Measurements from ENCODE around the gene SRGAP1.
"Not testable (repeated sequence)": the region's sequence is repeated elsewhere in the genome, so short reads cannot be mapped to it uniquely, and the experiment has no call there.

The SRGAP1 gene

DNA sequence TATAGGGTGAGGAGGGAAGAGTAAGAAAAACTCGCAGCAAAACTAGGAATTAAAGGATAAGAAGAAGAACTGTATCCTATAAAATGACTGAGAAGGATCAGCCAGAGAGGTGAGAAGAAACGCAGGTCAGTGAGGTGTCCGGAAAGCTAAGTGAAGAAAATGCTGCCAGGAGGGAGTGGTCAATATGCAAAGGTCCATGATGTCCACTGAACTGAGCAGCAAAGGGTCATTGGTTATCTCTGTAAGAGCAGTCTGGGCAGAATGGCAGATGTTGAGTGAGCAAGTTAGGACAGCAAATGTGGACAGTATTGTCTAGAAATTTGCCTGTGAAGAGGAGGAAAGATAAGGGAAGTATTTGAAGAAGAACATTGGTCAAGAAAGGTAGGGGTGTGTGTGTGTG, 155.4 kb downstream of the SRGAP1 start:
- no peak for DNase-seq

DNA sequence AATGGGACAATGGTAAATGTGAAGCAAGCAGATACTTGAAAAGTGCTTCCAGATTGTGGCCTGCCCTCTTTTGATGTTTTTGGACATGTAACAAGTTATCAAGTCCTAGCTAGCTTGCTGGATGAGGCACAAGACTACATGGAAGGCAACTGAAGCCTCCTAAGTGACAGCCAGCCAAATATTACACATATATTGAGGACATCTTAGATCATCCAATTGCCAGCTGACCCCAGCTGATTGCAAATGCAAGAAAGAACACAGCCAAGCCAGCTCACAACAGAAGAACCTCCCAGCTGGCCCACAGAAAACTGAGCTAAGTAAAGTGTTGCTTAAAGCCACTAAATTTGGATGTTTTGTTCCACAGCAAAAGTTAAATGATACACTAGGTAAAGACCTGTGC, 156.9 kb downstream of the SRGAP1 start:
- no peak for DNase-seq

DNA sequence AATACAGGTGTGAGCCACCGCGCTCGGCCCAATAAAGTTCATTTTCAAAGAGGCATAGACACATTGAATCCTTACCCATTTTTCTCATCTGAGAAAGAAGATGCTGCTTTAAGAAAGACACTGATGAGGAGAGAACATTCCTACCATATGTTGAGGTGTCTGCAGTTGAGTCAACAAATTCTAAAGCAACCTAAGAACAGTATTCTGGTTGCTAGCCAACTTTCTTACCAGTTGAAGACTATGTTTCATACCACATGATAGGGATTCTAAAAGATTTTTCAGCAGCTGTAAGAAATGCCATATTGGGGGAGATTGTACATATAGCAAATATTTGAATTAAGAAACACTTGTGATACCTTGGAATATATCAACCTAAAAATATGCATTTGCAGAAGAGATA, 160.1 kb downstream of the SRGAP1 start:
- peak in 2 of 58 donors; percentile 18 to 19 for DNase-seq

DNA sequence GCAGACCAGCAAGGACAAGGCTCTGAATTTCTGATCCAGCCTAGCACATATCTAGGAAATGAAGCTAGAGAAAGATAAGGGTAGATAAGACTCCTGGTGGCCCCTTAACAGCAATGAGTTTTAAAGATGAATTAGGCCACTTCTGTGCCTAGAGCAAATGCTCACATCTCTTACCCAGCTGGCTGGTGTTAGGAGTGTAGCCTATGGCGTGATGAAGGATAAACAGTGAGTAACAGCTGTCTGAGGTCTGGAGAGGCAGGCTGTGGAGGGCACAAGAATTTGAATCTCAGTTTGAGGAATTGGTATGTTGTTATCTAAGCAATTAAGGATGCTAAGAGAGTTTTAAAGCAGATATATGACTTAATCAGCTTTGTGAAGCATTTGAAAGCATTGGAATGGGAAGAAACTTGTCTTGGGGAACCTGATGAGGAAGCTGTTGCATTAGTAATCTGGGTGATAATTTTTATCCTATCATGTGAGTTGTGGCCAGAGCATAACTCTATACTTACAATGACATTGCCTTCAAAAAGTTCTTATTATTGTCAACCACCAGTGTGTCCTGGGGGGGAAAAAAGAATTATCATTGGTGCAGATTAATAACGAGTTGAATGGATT, 161.8 kb downstream of the SRGAP1 start:
- DNase-seq: no peak

DNA sequence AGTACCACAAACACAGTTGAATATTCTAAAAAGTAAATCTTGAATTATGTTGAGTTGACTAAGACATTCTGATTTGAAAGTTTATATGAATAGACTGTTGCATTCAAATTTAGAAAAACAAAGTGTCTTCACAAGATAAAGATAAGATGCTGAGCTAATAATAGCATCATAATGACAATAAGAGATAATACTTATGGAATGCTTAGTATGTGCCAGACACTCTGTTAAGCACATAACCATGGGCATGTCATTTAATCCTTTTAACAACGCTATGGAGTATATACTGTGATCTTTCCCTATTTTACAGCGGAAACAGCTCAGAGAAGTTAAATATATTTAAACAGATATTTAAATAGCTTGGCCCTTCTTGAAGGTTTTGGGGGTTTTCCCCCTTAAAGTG, 163.4 kb downstream of the SRGAP1 start:
- DNase-seq: no peak

DNA sequence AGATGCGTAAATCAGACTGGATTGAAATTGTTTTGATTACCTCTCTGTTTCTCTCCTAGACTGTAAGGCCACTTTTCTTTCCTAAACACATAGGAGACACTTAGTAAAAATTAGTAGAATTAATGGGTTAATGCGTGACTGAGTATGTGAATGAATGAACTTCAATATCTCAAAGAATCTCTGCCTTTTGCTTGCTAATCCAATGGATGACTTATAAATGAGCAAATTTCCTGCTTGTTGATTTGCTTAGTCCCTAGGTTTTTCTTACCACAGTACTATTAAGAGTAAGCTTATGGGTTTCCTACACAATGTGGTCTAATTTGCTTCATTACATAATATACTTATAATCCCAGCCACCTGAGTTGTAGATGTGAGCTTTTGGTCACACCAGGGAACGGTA, 164.1 kb downstream of the SRGAP1 start:
- DNase-seq: no peak

DNA sequence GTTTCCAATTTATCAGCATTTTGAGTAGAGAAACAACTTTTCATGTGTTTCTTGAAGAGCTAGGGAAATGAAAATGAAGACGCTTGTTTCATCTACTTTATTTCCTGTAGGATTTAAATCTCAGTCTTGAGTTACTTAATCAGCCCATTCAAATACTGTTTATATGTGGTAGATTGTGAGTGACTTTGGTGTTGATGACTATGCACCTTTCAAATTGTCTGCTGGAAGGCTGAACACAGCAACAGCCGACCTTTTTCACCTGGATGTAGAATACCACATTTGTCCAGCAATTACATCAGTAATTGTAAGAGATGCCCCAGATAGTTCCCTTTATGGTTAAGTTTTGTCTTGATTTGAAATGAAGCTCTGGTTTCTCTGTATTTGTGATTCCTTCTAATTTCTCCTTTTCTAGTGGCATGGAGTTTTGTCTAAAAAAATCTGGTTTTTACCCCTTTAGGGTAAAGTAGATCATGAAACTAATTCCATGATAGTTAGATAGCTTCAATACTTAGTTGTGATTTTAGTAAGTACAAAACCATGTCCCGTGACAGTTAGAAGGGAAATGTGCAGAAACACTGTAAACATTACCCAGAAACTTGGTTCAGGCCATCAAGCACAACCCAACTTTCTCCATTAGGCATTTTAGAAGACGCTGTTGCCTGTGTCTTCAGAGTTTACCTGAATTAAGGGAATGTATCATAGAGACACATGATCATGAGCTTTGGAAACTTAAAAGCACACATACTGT, 165.0 kb downstream of the SRGAP1 start:
- DNase-seq: no peak

DNA sequence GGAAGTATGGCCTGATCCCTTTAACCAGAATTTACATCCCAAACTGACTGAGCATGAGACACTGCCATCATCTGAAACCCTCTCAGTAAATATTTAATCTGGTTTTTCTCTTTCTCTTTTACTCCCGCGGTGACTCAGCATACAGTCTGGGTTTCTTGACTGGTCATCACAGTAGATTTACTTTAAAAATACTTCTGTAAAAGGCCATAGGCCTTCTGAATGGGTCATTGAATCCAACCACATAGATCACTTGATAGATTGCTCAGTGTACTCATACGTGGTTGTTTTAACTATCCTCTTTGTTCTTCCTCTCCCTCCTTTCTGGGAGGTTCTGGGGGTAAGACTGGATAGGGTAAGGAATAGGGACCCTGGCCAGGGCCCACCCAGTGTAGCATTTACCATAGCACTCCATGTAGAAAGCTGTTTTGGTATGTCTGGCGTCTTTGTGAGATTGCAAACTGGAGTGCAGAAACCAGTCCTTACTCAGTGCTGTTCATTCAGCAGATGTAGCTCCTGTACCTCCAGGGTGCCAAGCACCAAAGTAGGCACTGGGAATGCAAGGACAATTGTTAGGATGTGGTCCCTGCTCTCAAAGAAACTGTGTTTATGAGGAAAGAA, 165.7 kb downstream of the SRGAP1 start:
- DNase-seq: no peak

DNA sequence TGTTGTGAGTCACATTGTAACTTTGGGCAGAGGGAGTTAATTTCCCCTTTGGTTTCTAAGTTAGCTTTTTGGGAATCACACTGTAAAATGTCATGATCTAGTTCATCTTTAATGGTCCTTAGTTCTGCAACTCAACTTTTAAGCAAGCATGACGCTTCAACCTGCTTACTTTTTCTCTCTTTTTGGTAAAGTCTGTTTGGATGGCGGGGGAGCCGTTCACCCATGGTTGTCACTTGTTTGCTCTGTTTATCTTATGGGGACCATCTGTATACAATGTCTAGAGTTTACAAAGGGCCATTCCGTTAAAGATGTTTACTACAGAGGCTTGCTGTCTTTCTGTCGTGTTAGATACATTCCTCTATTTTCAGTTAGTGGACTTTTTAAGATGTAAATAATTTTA, 172.0 kb downstream of the SRGAP1 start:
- DNase-seq: no peak

DNA sequence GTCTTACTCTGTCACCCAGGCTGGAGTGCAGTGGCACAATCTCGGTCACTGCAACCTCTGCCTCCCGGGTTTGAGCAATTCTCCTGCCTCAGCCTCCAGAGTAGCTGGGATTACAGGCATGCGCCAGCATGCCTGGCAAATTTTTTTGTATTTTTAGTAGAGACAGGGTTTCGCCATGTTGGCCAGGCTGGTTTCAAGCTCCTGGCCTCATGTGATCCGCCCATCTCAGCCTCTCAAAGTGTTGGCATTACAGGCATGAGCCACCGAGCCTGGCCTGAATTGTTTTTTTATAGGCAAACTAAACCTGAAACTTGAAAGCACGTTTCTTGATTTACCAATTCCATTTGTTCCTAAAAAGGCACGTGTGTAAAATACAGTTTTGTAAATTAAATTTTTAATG, 173.6 kb downstream of the SRGAP1 start:
- not testable (repeated sequence) for DNase-seq

DNA sequence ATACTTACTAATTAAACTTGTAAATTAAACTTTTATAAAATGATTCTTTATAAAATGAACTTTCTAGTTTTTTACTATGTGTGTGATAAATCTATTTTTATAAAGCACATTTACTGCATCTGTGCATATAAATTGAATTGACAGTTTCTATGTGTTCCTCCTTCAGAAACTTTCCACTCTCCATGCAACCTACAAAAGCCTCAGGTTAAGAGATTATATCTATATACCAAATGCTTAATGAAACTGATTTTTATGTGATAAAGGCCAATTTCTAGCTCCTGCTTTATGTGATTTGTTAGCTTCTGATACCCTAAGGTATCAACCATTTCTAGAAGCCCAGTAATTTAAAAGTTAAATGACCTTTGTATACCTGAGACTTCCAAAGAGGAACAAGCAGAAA, 174.0 kb downstream of the SRGAP1 start:
- no peak for DNase-seq

DNA sequence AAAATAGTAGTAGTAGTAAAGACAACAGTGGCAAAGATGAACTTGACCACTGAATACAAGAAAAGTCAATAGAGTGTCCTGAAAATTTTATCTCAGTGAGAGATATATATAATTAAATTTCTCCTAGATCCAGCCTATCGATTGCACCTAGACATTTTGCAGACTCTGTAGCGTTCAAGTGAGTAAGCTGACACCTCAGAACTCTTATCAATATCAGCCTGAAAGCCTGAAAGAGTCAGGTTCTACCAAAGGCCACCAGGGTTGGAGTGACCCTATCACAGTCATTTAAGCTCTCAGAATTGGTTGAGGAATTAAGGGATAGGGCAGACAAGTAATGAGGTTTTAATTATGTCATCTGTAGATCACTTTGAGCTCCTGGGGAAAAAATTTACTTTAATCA, 174.6 kb downstream of the SRGAP1 start:
- DNase-seq: no peak

DNA sequence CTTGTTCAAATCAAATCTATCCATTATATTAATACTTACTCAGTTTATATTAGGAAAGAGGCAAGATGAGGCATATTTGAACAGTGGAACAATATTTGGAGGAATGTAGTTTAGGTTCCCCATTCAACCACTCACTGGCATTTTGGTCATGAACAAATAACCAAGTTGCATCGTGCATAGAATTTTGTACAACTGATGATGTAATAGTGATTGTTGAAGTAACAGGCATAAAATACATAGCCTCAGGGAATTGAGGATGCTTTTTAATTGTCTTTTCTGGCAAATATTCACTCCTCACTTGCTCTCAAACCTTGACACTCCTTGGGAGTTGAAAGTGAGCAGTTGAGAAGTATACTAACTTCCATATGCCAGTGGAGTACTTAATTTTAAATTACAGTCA, 175.2 kb downstream of the SRGAP1 start:
- no peak for DNase-seq

DNA sequence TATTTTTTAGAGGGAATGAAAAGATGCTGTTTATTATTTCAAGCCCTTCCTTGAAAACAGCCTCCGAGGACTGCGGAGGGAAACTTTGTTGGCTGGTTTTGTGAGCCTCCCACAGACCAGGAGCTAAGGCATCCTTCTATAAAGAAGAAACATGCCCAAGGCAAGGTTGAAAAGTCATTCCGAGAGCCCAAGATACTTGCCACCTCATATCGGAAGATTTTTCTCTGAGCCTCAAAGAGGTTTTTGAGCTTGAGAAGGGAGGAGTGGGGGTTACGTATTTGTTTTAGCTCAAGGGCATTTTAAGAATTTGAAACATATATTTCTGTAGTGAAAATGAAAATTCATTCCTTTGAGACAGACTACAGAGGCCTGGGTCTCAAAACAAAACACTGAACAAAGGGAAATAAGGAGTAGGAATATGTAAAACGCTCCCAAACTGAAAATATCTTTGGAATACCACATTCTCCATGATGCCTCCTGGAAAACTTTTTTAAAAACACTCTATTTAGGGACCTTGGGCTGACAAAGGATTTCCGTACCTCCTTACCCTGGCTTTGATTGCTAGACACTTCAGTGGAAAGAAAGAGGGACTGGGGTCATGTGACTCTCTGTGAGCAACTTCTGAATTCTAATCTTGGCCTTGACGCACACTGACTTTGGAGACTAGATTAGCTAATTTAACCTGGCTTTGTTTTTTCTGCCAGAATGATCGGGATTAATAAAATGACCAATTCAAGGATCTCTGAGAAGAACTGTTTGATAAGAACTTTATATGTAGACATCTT, 180.9 kb downstream of the SRGAP1 start:
- DNase-seq: no peak

DNA sequence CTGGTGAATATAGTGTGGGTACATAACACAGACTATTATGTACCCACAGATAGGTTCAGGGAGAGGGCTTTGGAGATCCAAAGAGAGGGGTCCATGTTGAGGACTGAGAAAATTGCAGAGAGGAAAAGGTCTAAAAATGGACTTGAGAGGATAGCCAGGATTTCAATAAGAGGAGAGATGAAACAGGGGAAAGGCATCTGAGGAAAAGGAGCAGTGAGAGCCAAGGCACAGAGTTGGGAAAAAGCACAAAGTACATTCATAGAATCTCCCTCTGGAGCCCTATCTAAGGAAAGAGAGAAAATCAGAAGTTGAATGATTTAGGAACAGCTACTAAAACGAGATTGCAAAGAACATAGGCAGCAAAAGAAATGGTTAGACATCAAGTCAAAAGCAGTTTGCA, 182.8 kb downstream of the SRGAP1 start:
- no peak for DNase-seq

DNA sequence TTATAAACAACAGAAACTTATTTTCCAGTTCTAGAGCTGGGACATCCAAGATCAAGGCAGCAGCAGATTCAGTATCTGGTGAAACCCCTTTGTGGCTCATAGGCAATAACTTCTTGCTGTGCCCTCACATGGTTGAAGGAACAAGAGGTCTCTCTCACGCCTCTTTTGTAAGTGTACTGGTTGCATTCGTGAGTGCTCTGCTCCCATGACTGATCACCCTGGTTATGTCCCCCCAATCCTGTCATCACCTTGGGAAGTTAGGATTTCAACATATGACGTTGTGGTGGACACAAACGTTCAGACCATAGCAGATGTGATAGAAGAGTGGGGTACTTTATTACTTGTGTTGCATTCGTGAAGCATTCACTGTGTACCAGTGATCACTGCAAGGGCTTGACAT, 184.0 kb downstream of the SRGAP1 start:
- DNase-seq: no peak

DNA sequence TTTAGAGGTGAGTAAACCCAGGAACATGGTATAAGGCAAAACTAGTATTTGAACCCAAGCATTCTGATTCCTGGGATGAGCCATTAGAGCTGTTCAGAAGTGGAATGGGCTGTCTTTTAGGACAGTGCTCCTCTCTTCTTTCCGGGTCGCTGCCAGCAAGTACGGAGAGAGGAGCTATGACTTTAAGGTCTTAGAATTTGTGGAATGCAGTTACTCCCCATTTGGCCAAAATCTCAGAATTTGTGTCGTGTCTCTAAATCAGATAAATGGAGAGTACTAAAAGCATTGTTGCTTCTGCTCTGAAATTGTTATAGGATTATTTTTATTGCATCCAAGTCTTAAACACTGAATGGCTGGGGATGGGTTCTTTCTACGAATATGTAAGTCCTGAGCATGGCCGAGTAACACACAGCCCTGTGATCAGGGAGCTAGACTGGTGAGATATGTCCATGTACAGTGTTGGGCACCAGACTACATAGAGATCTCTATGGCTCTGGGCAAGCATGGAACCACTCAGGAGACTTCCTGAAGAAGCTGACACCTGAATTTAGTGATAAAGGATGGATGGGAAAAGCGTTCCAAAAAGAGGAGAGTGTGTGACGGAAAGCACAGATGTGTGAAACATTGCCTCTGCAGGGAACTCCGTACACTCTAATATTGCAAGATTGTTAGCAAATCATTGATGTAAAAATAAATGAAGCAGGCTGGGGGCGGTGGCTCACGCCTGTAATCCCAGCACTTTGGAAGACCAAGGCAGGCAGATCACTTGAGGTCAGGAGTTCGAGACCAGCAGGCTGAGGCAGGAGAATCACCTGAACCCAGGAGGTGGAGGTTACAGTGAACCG, 184.7 kb downstream of the SRGAP1 start:
- DNase-seq: no peak

DNA sequence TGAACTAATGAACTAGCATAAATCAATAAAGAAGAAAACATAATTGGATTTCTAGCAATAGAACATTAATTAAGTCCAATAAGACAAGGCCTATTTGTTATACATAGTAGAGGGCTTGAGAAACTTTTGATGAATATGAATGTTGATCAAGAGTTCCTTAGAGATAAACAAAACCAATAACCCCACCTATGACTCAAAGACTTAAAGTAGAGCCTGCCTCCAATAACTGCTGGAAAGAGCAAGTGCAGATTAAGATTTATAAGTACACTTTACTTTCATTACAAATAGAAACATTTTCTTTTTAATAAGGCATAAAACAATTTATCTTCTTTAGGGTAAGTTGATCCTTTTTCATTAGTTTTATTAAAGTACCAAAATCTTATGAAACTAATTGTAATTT, 185.7 kb downstream of the SRGAP1 start:
- DNase-seq: no peak

DNA sequence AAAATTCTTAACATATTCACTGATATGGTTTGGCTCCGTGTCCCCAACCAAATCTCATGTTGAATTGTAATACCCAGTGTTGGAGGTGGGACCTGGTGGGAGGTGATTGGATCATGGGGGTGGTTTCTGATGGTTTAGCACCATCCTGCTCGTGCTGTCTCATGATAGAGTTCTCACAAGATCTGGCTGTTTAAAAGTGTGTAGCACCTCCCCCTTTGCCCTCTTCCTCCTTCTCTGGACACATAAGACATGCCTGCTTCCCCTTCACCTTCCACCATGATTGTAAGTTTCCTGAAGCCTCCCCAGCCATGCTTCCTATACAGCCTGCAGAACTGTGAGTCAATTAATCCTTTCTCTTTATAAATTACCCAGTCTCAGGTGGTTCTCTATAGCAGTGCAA, 189.6 kb downstream of the SRGAP1 start:
- DNase-seq: not testable (repeated sequence)

DNA sequence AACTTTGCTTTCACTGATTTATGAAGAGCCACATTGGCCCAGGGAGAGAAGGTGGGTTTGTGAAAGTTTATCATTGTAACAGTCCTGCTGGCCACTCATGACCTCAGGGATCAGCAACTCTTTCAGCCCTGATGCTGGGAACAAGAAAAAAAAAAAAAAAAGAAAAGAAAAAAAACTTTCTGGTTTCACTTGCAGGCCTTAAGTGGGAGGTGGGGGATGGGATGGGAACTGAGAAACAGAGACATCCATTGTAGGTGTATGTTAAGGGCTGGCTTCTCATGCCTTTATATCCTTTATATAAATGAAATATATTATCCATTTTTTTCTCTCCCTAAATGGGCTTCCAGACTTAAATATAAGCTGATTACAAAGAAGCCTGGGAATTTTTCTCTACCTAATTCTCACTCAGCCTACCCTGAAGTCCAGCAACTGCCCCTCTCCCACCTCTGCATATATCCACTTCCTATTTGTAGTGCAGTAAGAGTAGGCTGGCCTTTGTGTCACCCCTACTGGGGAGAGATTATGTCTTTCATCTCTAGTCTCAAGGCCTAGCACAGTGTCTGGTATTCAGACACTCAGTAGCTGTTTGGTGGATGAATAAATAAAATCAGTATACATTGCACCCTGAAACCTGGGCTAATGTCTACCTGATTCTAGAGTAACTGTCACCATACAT, 190.5 kb downstream of the SRGAP1 start:
- DNase-seq: no peak

DNA sequence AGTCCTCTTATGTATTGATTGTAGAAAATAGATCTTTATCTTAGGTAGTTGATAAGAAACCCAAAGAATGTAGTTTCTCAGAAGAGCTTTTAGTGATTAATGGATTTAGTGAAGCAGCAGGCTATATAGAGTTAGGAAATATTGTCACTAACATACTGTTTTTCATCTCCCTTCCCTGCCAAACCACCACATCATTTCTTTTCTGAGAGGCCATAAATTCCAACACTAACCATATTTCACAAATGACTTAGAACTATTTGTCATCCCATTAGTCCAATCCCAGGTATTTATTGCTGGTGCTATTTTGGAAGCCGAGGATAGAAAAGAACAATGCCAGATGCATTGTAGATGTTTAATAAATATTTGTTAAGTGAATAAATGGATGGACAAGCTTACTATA, 191.9 kb downstream of the SRGAP1 start:
- DNase-seq: no peak
